HEK293T (cell line): ENCODE results near the gene C4orf46.

ENCODE experiments used
- CTCF ChIA-PET: fragments of 350-600 bp; formaldehyde crosslinking; extraction: SDS; loops from one replicate; lab custom pipeline; 2021; ENCODE audit warnings: antibody characterized with exemption, inconsistent platforms; lab: Yijun Ruan, JAX
- POLR2A ChIA-PET: fragments of 350-600 bp; formaldehyde crosslinking; extraction: SDS; loops from one replicate; lab custom pipeline; 2020; ENCODE audit warnings: antibody characterized with exemption, inconsistent platforms; lab: Yijun Ruan, JAX
- DNase-seq: peaks from one replicate; pipeline ENCODE4 v3.0.0; 2012; ENCODE audit warnings: mixed read lengths; ENCODE audit errors: extremely low spot score
- ARNT ChIP-seq: fragments of 450-650 bp; IDR thresholded peaks from 2 replicates; pipeline ENCODE4 v1.6.1; 2017; ENCODE audit warnings: mild to moderate bottlenecking
- BHLHE40 ChIP-seq: fragments of 450-650 bp; IDR thresholded peaks from 2 replicates; pipeline ENCODE4 v1.6.1; 2016; ENCODE audit warnings: mild to moderate bottlenecking, moderate library complexity, borderline replicate concordance
- CTBP1 ChIP-seq: fragments of 450-650 bp; IDR thresholded peaks from 2 replicates; pipeline ENCODE4 v1.6.1; 2016; ENCODE audit warnings: borderline replicate concordance
- ELF4 ChIP-seq: fragments of 450-650 bp; IDR thresholded peaks from 2 replicates; pipeline ENCODE4 v1.6.1; 2017; ENCODE audit warnings: antibody characterized with exemption
- FOXA1 ChIP-seq: fragments of 450-650 bp; IDR thresholded peaks from 2 replicates; pipeline ENCODE4 v1.6.1; 2016; ENCODE audit warnings: mild to moderate bottlenecking
- FOXK2 ChIP-seq: fragments of 450-650 bp; IDR thresholded peaks from 2 replicates; pipeline ENCODE4 v1.6.1; 2016; ENCODE audit warnings: mild to moderate bottlenecking
- FOXM1 ChIP-seq: fragments of 450-650 bp; IDR thresholded peaks from 2 replicates; pipeline ENCODE4 v1.6.1; 2017; ENCODE audit warnings: mild to moderate bottlenecking, borderline replicate concordance
- HDGF ChIP-seq: fragments of 450-650 bp; IDR thresholded peaks from 2 replicates; pipeline ENCODE4 v1.6.1; 2017; ENCODE audit warnings: antibody characterized with exemption, borderline replicate concordance
- L3MBTL2 ChIP-seq: fragments of 450-650 bp; conservative IDR thresholded peaks from 2 replicates; pipeline ENCODE4 v1.6.1; 2016; ENCODE audit warnings: mild to moderate bottlenecking
- LEF1 ChIP-seq: fragments of 450-650 bp; IDR thresholded peaks from 2 replicates; pipeline ENCODE4 v1.6.1; 2017; ENCODE audit warnings: mild to moderate bottlenecking, borderline replicate concordance
- NFRKB ChIP-seq: fragments of 450-650 bp; IDR thresholded peaks from 2 replicates; pipeline ENCODE4 v1.6.1; 2016; ENCODE audit warnings: mild to moderate bottlenecking, moderate library complexity
- PKNOX1 ChIP-seq: fragments of 450-650 bp; IDR thresholded peaks from 2 replicates; pipeline ENCODE4 v1.6.1; 2016
- SP1 ChIP-seq: fragments of 450-650 bp; IDR thresholded peaks from 2 replicates; pipeline ENCODE4 v1.6.1; 2017
- SUZ12 ChIP-seq: fragments of 450-650 bp; IDR thresholded peaks from 2 replicates; pipeline ENCODE4 v1.6.1; 2016; ENCODE audit warnings: mild to moderate bottlenecking
- TARDBP ChIP-seq: fragments of 450-650 bp; IDR thresholded peaks from 2 replicates; pipeline ENCODE4 v1.6.1; 2016
- ZNF384 ChIP-seq: fragments of 450-650 bp; IDR thresholded peaks from 2 replicates; pipeline ENCODE4 v1.6.1; 2016

Gene C4orf46

GRCh38 chr4:158621729-158622128, 50.0 kb downstream of the C4orf46 start:
- CTCF ChIA-PET: interaction anchor here (1.0 kb wide), 1 partner anchor 126 kb away, joined by 3 read pairs; no protein-coding TSS in a partner anchor
- POLR2A ChIA-PET: no interaction called here
- no peak for DNase-seq
- TF ChIP-seq FOXA1: no peak

GRCh38 chr4:158617956-158618355, 53.7 kb downstream of the C4orf46 start:
- DNase-seq: no peak
- no peak for TF ChIP-seq HDGF
- TF ChIP-seq FOXK2: no peak
- no peak for TF ChIP-seq LEF1
- TF ChIP-seq L3MBTL2: no peak
- no peak for TF ChIP-seq SP1
- no peak for TF ChIP-seq ELF4
- no peak for TF ChIP-seq NFRKB
- TF ChIP-seq FOXA1: no peak
- no peak for TF ChIP-seq PKNOX1
- no peak for TF ChIP-seq CTBP1
- no peak for TF ChIP-seq ZNF384
- no peak for TF ChIP-seq ARNT
- TF ChIP-seq TARDBP: no peak
- TF ChIP-seq SUZ12: no peak
- no peak for TF ChIP-seq FOXM1
- no peak for TF ChIP-seq BHLHE40
- POLR2A ChIA-PET: no interaction called here
- CTCF ChIA-PET: interaction anchor here (0.6 kb wide), 1 partner anchor 497 kb away, joined by 3 read pairs; no protein-coding TSS in a partner anchor
